ENCODE measurements around the gene ANKLE2.

ANKLE2 gene

GRCh38 chr12:132743831-132744230 is 17.8 kb downstream of the ANKLE2 start:
- DNase-seq: no peak

- DNase-seq: no peak
These were observed 20.0 kb downstream of the ANKLE2 start for GRCh38 chr12:132741620-132742019.

- no peak for DNase-seq
These were observed 21.0 kb downstream of the ANKLE2 start for GRCh38 chr12:132740652-132741051.

- DNase-seq: no peak
These were observed 21.4 kb downstream of the ANKLE2 start for GRCh38 chr12:132740313-132740646.

GRCh38 chr12:132739600-132740312 is 21.9 kb downstream of the ANKLE2 start:
- no peak for DNase-seq

GRCh38 chr12:132736913-132737312 is 24.7 kb downstream of the ANKLE2 start:
- no peak for DNase-seq

- no peak for DNase-seq
These were observed 25.3 kb downstream of the ANKLE2 start for GRCh38 chr12:132736378-132736777.

GRCh38 chr12:132735496-132735895 is 26.1 kb downstream of the ANKLE2 start:
- no peak for DNase-seq

- DNase-seq: no peak
These were observed 27.4 kb downstream of the ANKLE2 start for GRCh38 chr12:132734206-132734605.

- no peak for DNase-seq
These were observed 30.1 kb downstream of the ANKLE2 start for GRCh38 chr12:132731574-132731973.

GRCh38 chr12:132730353-132730752 is 31.3 kb downstream of the ANKLE2 start:
- DNase-seq: no peak

- no peak for DNase-seq
These were observed 31.9 kb downstream of the ANKLE2 start for GRCh38 chr12:132729541-132730320.

- no peak for DNase-seq
These were observed 33.1 kb downstream of the ANKLE2 start for GRCh38 chr12:132728502-132728901.

GRCh38 chr12:132727091-132727794 is 34.4 kb downstream of the ANKLE2 start:
- no peak for DNase-seq

- no peak for DNase-seq
These were observed 35.2 kb downstream of the ANKLE2 start for GRCh38 chr12:132726386-132726785.

- no peak for DNase-seq
These were observed 37.0 kb downstream of the ANKLE2 start for GRCh38 chr12:132724506-132725241.

- no peak for DNase-seq
These were observed 37.9 kb downstream of the ANKLE2 start for GRCh38 chr12:132723764-132724140.

GRCh38 chr12:132723015-132723763 is 38.4 kb downstream of the ANKLE2 start:
- DNase-seq: no peak

GRCh38 chr12:132720606-132721345 is 40.9 kb downstream of the ANKLE2 start:
- DNase-seq: no peak

GRCh38 chr12:132719954-132720324 is 41.7 kb downstream of the ANKLE2 start:
- no peak for DNase-seq

- DNase-seq: no peak
These were observed 42.3 kb downstream of the ANKLE2 start for GRCh38 chr12:132719141-132719953.

Data from activated CD4-positive, alpha-beta T cell treated with anti-CD3 and anti-CD28 coated beads, Interleukin-2, amount 50 U/mL, for 16 hours (primary cell).